Neural progenitor cell (in vitro differentiated cells): ENCODE data around the gene OR4C6.

Source experiments
- EZH2phosphoT487 ChIP-seq: fragments of 200-600 bp; sonication (generic); IDR thresholded peaks from 2 replicates; pipeline ENCODE4 v1.6.1; 2017; ENCODE audit warnings: antibody characterized with exemption
- TF ChIP-seq, protein P1 (sequence below): fragments of 200-600 bp; sonication (generic); IDR thresholded peaks from 2 replicates; pipeline ENCODE4 v1.5.1; 2017; ENCODE audit warnings: antibody characterized with exemption, mild to moderate bottlenecking

DNA sequence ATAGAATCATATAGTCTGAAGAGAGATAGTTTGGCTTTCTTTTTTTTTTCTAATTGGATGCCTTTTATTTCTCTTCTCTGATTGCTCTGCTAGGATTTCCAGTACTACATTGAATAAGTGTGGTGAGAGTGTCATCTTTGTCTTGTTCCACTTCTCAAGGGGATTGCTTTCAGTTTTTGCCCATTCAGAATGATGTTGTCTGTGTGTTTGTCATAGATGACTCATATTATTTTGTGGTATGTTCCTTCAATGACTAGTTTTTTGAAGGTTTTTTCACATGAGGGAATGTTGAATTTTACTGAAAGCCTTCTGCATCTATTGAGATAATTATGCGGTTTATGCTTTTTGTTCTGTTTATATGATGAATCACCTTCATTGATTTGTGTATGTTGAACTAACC, 37.5 kb upstream of the OR4C6 start:
- TF ChIP-seq, protein P1, sequence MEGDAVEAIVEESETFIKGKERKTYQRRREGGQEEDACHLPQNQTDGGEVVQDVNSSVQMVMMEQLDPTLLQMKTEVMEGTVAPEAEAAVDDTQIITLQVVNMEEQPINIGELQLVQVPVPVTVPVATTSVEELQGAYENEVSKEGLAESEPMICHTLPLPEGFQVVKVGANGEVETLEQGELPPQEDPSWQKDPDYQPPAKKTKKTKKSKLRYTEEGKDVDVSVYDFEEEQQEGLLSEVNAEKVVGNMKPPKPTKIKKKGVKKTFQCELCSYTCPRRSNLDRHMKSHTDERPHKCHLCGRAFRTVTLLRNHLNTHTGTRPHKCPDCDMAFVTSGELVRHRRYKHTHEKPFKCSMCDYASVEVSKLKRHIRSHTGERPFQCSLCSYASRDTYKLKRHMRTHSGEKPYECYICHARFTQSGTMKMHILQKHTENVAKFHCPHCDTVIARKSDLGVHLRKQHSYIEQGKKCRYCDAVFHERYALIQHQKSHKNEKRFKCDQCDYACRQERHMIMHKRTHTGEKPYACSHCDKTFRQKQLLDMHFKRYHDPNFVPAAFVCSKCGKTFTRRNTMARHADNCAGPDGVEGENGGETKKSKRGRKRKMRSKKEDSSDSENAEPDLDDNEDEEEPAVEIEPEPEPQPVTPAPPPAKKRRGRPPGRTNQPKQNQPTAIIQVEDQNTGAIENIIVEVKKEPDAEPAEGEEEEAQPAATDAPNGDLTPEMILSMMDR, result no peak
- TF ChIP-seq EZH2phosphoT487, result no peak
